Measurements from ENCODE around the gene SYT13. TPM values are rescaled to one million over a fixed set of nuclear protein-coding genes. Genes with fewer than 3 reads are reported as not detected.

SYT13 gene
- total and polyA plus RNA-seq, 10 of the 15 experiments (the other 5 are each of a cell fraction or from before 2014, with no cell fraction given), result not detected

GRCh38 chr11:45266676-45267020 is 19.5 kb downstream of the SYT13 start (continued):
- TF ChIP-seq NR2C2 (IDR thresholded peaks at IDR 0.05; ENCODE audit: borderline replicate concordance, control insufficient read depth, insufficient read length, low read depth) (no peak), GATAD2B (conservative IDR thresholded peaks at IDR 0.05; ENCODE audit: low read depth) (no peak), POU2F2 (IDR thresholded peaks at IDR 0.05; ENCODE audit: borderline replicate concordance, low read depth, low read length) (no peak)
- TF ChIP-seq, protein P1, sequence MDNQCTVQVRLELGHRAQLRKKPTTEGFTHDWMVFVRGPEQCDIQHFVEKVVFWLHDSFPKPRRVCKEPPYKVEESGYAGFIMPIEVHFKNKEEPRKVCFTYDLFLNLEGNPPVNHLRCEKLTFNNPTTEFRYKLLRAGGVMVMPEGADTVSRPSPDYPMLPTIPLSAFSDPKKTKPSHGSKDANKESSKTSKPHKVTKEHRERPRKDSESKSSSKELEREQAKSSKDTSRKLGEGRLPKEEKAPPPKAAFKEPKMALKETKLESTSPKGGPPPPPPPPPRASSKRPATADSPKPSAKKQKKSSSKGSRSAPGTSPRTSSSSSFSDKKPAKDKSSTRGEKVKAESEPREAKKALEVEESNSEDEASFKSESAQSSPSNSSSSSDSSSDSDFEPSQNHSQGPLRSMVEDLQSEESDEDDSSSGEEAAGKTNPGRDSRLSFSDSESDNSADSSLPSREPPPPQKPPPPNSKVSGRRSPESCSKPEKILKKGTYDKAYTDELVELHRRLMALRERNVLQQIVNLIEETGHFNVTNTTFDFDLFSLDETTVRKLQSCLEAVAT (IDR thresholded peaks at IDR 0.05), result no peak
- TF ChIP-seq, protein P2, sequence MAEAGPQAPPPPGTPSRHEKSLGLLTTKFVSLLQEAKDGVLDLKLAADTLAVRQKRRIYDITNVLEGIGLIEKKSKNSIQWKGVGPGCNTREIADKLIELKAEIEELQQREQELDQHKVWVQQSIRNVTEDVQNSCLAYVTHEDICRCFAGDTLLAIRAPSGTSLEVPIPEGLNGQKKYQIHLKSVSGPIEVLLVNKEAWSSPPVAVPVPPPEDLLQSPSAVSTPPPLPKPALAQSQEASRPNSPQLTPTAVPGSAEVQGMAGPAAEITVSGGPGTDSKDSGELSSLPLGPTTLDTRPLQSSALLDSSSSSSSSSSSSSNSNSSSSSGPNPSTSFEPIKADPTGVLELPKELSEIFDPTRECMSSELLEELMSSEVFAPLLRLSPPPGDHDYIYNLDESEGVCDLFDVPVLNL (IDR thresholded peaks at IDR 0.05; ENCODE audit: low read depth, low read length), result no peak

GRCh38 chr11:45265969-45266675 is 20.0 kb downstream of the SYT13 start:
- in situ Hi-C loops (cut with MboI), result no loop called here
- no peak for DNase-seq (ENCODE audit: low read depth, low spot score)
- peaks cover 0 to 5% of the 10 kb centered on the region in 2 experiments for H3K27me3 ChIP-seq (replicated peaks in 1 of 2; ENCODE audit: control insufficient read depth in 2 of 2, insufficient read depth in 2 of 2, low read length in 1 of 2)
- SMC1A ChIA-PET (ENCODE audit: uncharacterized antibody, unreplicated experiment), result no interaction called here
- 2% methylated on average over 2 of the region's 2 CpGs for WGBS (ENCODE audit: insufficient coverage, insufficient replicate concordance, low lambda C conversion rate, missing lambda C conversion rate)
- CTCF ChIA-PET, result no interaction called here
- H3K9me3 ChIP-seq (replicated peaks; ENCODE audit: control insufficient read depth, insufficient read depth, low read length), result no peaks in the 10 kb centered on the region
- no peak overlapping the region for H3K27ac ChIP-seq (ENCODE audit: control insufficient read depth, insufficient read depth)
- no peak for ATAC-seq
- no peak overlapping the region for H3K4me3 ChIP-seq
- no peak overlapping the region for H2AFZ ChIP-seq (ENCODE audit: control insufficient read depth, low read depth, low read length)
- no peaks in the 10 kb centered on the region for H3K79me2 ChIP-seq (ENCODE audit: control insufficient read depth, insufficient read depth, low read length)
- BruUV-seq (replicated peaks), result no TSS peak
- no peak overlapping the region for H3K9ac ChIP-seq (ENCODE audit: control insufficient read depth, insufficient read depth, low read length)
- H3K36me3 ChIP-seq (ENCODE audit: control insufficient read depth in 2 of 2, insufficient read depth in 2 of 2, low read length in 1 of 2), result no peaks in the 10 kb centered on the region
- no peaks in the 10 kb centered on the region for H4K20me1 ChIP-seq (ENCODE audit: control insufficient read depth, insufficient read depth)
- RAD21 ChIA-PET (ENCODE audit: unreplicated experiment), result no interaction called here
- intact Hi-C loops (cut with micrococcal nuclease; ENCODE audit: unreplicated experiment), result no loop called here
- POLR2A ChIA-PET, result no interaction called here
- no peak for FAIRE-seq
- no peaks in the 10 kb centered on the region for H3K4me1 ChIP-seq (ENCODE audit: control insufficient read depth, insufficient read depth, low read length)
- no peak overlapping the region for H3K4me2 ChIP-seq (ENCODE audit: control insufficient read depth, insufficient read depth)
- TF ChIP-seq, protein P3, sequence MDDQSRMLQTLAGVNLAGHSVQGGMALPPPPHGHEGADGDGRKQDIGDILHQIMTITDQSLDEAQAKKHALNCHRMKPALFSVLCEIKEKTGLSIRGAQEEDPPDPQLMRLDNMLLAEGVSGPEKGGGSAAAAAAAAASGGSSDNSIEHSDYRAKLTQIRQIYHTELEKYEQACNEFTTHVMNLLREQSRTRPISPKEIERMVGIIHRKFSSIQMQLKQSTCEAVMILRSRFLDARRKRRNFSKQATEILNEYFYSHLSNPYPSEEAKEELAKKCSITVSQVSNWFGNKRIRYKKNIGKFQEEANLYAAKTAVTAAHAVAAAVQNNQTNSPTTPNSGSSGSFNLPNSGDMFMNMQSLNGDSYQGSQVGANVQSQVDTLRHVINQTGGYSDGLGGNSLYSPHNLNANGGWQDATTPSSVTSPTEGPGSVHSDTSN (IDR thresholded peaks at IDR 0.05; ENCODE audit: insufficient replicate concordance, low read depth, low read length), result no peak
- TF ChIP-seq SIX5 (IDR thresholded peaks at IDR 0.05; ENCODE audit: low read depth, low read length, severe bottlenecking) (no peak), SMAD1 (IDR thresholded peaks at IDR 0.05; ENCODE audit: low read depth, partially characterized antibody) (no peak), NBN (IDR thresholded peaks at IDR 0.05) (no peak), REST (IDR thresholded peaks at IDR 0.05; ENCODE audit: low read depth, low read length) (no peak), ZNF274 (IDR thresholded peaks at IDR 0.05; ENCODE audit: insufficient read depth, insufficient read length) (no peak)
- TF ChIP-seq, protein P4, sequence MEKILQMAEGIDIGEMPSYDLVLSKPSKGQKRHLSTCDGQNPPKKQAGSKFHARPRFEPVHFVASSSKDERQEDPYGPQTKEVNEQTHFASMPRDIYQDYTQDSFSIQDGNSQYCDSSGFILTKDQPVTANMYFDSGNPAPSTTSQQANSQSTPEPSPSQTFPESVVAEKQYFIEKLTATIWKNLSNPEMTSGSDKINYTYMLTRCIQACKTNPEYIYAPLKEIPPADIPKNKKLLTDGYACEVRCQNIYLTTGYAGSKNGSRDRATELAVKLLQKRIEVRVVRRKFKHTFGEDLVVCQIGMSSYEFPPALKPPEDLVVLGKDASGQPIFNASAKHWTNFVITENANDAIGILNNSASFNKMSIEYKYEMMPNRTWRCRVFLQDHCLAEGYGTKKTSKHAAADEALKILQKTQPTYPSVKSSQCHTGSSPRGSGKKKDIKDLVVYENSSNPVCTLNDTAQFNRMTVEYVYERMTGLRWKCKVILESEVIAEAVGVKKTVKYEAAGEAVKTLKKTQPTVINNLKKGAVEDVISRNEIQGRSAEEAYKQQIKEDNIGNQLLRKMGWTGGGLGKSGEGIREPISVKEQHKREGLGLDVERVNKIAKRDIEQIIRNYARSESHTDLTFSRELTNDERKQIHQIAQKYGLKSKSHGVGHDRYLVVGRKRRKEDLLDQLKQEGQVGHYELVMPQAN (conservative IDR thresholded peaks at IDR 0.05), result no peak

Measured in GM12878 (cell line).